K562 (cell line): ENCODE results near the gene CRABP2. TPM values are rescaled to one million over a fixed set of nuclear protein-coding genes. Genes with fewer than 3 reads are reported as not detected.

ENCODE experiments used
- CSDE1 ChIP-seq, 2 experiments: fragments of 450-650 bp; IDR thresholded peaks; 2 replicates each; pipeline ENCODE4 v1.6.1; 2016; ENCODE audit warnings: mild to moderate bottlenecking in 1 of 2
- ERF ChIP-seq: fragments of 450-650 bp; formaldehyde crosslinking; IDR thresholded peaks from 2 replicates; pipeline ENCODE4 v1.4.0; 2020; ENCODE audit warnings: mild to moderate bottlenecking, mixed read lengths
- EWSR1 ChIP-seq: fragments of 450-650 bp; IDR thresholded peaks from 2 replicates; pipeline ENCODE4 v1.6.1; 2018; ENCODE audit warnings: borderline replicate concordance, mild to moderate bottlenecking, low read depth, moderate library complexity; ENCODE audit not compliant: partially characterized antibody
- FOXA1 ChIP-seq: fragments of 450-650 bp; IDR thresholded peaks from 2 replicates; pipeline ENCODE4 v1.6.1; 2016; ENCODE audit warnings: mild to moderate bottlenecking, borderline replicate concordance
- HEY1 ChIP-seq: fragments of 250-450 bp; sonication (Bioruptor Pico); IDR thresholded peaks from 2 replicates; pipeline ENCODE4 v1.5.0; 2020; ENCODE audit warnings: mild to moderate bottlenecking, moderate library complexity, borderline replicate concordance
- MIER1 ChIP-seq: fragments of 450-650 bp; IDR thresholded peaks from 2 replicates; pipeline ENCODE4 v1.6.1; 2016; ENCODE audit warnings: antibody characterized with exemption, mild to moderate bottlenecking, low read depth
- MYBL2 ChIP-seq, 2 experiments: fragments of 450-650 bp in 1 of 2; sonication (generic) in 1 of 2; formaldehyde crosslinking in 1 of 2; IDR thresholded peaks; 2 replicates each; pipeline versions ENCODE4 v1.6.1 to v1.8.1; 2017 to 2022; ENCODE audit warnings: borderline replicate concordance in 1 of 2, inconsistent platforms in 1 of 2, low read depth in 1 of 2, mild to moderate bottlenecking in 1 of 2, missing genetic modification reagents in 1 of 2, moderate library complexity in 1 of 2
- SIX5 ChIP-seq, 2 experiments: IDR thresholded peaks; 2 replicates each; pipeline ENCODE4 v1.6.1; 2011; ENCODE audit warnings: low read length in 2 of 2, borderline replicate concordance in 1 of 2, low read depth in 1 of 2, mild to moderate bottlenecking in 1 of 2, moderate library complexity in 1 of 2; ENCODE audit not compliant: insufficient read depth in 1 of 2
- SMARCA4 ChIP-seq: fragments of 450-650 bp; IDR thresholded peaks from 2 replicates; pipeline ENCODE4 v1.6.1; 2016
- TRIM28 ChIP-seq: fragments of 450-650 bp; IDR thresholded peaks from 2 replicates; pipeline ENCODE4 v1.6.1; 2017
- U2AF2 ChIP-seq: fragments of 200-400 bp; formaldehyde crosslinking; optimal IDR thresholded peaks from 2 replicates; pipeline ENCODE3; 2017; ENCODE audit warnings: low read depth, mild to moderate bottlenecking, low read length
- USF1 ChIP-seq: sonication (generic); formaldehyde crosslinking; IDR thresholded peaks from 2 replicates; pipeline ENCODE4 v1.9.0; 2022; ENCODE audit warnings: mild to moderate bottlenecking, missing genetic modification reagents
- ZBED1 ChIP-seq: IDR thresholded peaks from 2 replicates; pipeline ENCODE4 v1.6.1; 2014
- ZNF133 ChIP-seq: fragments of 250-450 bp; sonication (Bioruptor Pico); IDR thresholded peaks from 2 replicates; pipeline ENCODE4 v1.4.0; 2020; ENCODE audit warnings: mild to moderate bottlenecking
- ZNF263 ChIP-seq: sonication (generic); formaldehyde crosslinking; IDR thresholded peaks from 2 replicates; pipeline ENCODE4 v1.8.0; 2022; ENCODE audit warnings: mild to moderate bottlenecking, missing genetic modification reagents, borderline replicate concordance
- ZNF444 ChIP-seq: fragments of 250-450 bp; sonication (Bioruptor Pico); IDR thresholded peaks from 2 replicates; pipeline ENCODE4 v1.4.0; 2020; ENCODE audit warnings: mild to moderate bottlenecking, moderate library complexity
- ZNF639 ChIP-seq, 2 experiments: fragments of 200-800 bp in 1 of 2; sonication (Bioruptor generic) in 1 of 2; sonication (generic) in 1 of 2; formaldehyde crosslinking in 1 of 2; IDR thresholded peaks in 1 of 2; conservative IDR thresholded peaks in 1 of 2; 2 replicates each; pipeline versions ENCODE4 v1.5.0 to v1.6.1; 2016 to 2020; ENCODE audit warnings: missing compliant biosample characterization in 1 of 2, missing genetic modification characterization in 1 of 2, missing genetic modification reagents in 1 of 2
- ZNF75A ChIP-seq: fragments of 450-650 bp; formaldehyde crosslinking; IDR thresholded peaks from 2 replicates; pipeline ENCODE4 v1.4.0; 2020; ENCODE audit warnings: mild to moderate bottlenecking
- ZNF764 ChIP-seq: fragments of 250-450 bp; sonication (Bioruptor Pico); IDR thresholded peaks from 2 replicates; pipeline ENCODE4 v1.4.0; 2020; ENCODE audit warnings: low read depth, mild to moderate bottlenecking, moderate library complexity
- polyA plus RNA-seq, 8 experiments: library from polyadenylated mRNA; depleted of rRNA in 4 of 8; stranded (reverse) in 5 of 8; unstranded in 3 of 8; fragments of >200 nt; fragmentation: Nextera tagmentation in 2 of 8; fragmentation: Illumina TruSeq in 1 of 8; extraction: Ambion mirVana in 2 of 8; extraction: Trizol in 1 of 8; gene quantifications; 2 replicates each; pipeline versions ENCODE4 v1.2.1 to v1.2.3, GENCODE V29; 2011 to 2014; ENCODE audit warnings: inconsistent platforms in 1 of 8, missing spikeins in 1 of 8
- total RNA-seq, 7 experiments: library from RNA; depleted of rRNA in 6 of 7; stranded (reverse); fragments of >200 nt in 6 of 7; fragmentation: Illumina TruSeq in 2 of 7; extraction: Trizol in 2 of 7; gene quantifications; 2 replicates each; pipeline versions ENCODE4 v1.2.1 to v1.2.3, GENCODE V29; 2011 to 2021; ENCODE audit warnings: low replicate concordance in 1 of 7
- TF ChIP-seq, protein P1 (sequence below), 2 experiments: fragments of 450-650 bp; conservative IDR thresholded peaks; 2 replicates each; pipeline ENCODE4 v1.6.1; 2017; ENCODE audit warnings: mild to moderate bottlenecking in 2 of 2, moderate library complexity in 2 of 2
- TF ChIP-seq, protein P2 (sequence below): fragments of 200-800 bp; sonication (Bioruptor generic); IDR thresholded peaks from 2 replicates; pipeline ENCODE4 v1.6.1; 2017; ENCODE audit warnings: missing genetic modification characterization, missing compliant biosample characterization

CRABP2 gene
- total and polyA plus RNA-seq, 9 of the 15 experiments (the other 6 are each of a cell fraction or from before 2014, with no cell fraction given): 0.30 to 2.5 (median 0.82) TPM

DNA sequence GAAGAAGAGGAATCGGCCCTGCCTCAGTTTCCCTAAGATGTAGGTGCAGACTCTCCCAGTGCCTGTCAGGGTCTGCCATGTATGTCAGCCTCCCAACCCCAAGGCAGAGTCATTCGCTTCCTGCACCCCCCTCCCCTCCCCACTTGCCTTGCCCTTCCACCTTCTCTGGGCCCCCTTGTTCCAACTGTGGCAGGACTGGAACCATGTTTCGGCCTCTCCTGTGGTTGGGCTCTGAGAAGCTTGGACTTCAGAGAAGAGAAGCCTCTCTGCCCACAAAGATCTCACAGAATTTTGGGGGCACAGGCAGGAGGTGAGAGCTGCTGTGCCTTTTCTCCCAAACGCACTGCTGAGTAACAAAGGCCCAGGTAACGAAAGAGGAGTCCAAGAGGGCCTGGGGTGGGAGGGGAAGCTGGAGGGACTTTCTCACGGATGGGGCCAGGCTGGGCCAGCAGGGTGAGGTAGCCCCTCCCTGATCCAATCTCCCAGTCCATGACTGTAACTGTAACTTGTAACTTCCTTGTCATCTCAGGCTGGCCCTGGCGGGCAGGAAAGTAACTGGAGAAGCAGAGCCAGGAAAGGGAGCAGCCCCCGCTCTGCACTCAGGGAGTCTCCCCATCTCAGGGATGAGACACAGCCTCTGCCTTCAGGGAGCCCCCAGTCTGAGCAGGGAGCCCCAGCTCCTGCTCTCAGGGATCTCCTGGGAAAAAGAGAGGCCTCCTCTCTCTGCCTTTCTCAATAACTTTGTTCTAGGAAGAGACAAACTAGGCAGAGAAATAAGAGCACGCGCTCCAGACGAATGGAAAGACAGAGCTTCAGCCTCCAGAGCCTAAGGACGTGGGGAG lies 11.3 kb downstream of the CRABP2 start (continued):
- TF ChIP-seq USF1 (CRISPR knock-in tag) (no peak), ZNF639 (CRISPR knock-in tag; conservative IDR thresholded peaks at IDR 0.05 in 1 of 2, IDR thresholded peaks at IDR 0.05 in 1 of 2) (peak in 1 of 2 experiments; percentile 74; a peak in 2 of 4 replicates), ZNF263 (CRISPR knock-in tag) (no peak), ERF (CRISPR knock-in tag) (no peak), MIER1 (no peak), FOXA1 (no peak), ZNF764 (CRISPR knock-in tag) (no peak), ZBED1 (no peak), TRIM28 (peak; percentile 96), ZNF133 (CRISPR knock-in tag) (no peak), ZNF444 (no peak), U2AF2 (no peak), MYBL2 (IDR thresholded peaks at IDR 0.05; ENCODE audit: low read depth) (no peak), MYBL2 (CRISPR knock-in tag; IDR thresholded peaks at IDR 0.05; ENCODE audit: borderline replicate concordance) (no peak), HEY1 (CRISPR knock-in tag) (no peak), SMARCA4 (0 out of 2 replicates have a peak, but pooled peaks have one; percentile 57), CSDE1 (IDR thresholded peaks at IDR 0.05) (no peak), ZNF75A (CRISPR knock-in tag) (no peak), EWSR1 (no peak), SIX5 (IDR thresholded peaks at IDR 0.05; ENCODE audit: borderline replicate concordance in 1 of 2, insufficient read depth in 1 of 2, low read depth in 1 of 2, low read length in 2 of 2) (no peak)
- TF ChIP-seq, protein P1, sequence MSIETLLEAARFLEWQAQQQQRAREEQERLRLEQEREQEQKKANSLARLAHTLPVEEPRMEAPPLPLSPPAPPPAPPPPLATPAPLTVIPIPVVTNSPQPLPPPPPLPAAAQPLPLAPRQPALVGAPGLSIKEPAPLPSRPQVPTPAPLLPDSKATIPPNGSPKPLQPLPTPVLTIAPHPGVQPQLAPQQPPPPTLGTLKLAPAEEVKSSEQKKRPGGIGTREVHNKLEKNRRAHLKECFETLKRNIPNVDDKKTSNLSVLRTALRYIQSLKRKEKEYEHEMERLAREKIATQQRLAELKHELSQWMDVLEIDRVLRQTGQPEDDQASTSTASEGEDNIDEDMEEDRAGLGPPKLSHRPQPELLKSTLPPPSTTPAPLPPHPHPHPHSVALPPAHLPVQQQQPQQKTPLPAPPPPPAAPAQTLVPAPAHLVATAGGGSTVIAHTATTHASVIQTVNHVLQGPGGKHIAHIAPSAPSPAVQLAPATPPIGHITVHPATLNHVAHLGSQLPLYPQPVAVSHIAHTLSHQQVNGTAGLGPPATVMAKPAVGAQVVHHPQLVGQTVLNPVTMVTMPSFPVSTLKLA (conservative IDR thresholded peaks at IDR 0.05): no peak
- TF ChIP-seq, protein P2, sequence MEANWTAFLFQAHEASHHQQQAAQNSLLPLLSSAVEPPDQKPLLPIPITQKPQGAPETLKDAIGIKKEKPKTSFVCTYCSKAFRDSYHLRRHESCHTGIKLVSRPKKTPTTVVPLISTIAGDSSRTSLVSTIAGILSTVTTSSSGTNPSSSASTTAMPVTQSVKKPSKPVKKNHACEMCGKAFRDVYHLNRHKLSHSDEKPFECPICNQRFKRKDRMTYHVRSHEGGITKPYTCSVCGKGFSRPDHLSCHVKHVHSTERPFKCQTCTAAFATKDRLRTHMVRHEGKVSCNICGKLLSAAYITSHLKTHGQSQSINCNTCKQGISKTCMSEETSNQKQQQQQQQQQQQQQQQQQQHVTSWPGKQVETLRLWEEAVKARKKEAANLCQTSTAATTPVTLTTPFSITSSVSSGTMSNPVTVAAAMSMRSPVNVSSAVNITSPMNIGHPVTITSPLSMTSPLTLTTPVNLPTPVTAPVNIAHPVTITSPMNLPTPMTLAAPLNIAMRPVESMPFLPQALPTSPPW: peak; percentile 89
